Measurements from ENCODE around the gene AFDN.

Gene AFDN

DNA sequence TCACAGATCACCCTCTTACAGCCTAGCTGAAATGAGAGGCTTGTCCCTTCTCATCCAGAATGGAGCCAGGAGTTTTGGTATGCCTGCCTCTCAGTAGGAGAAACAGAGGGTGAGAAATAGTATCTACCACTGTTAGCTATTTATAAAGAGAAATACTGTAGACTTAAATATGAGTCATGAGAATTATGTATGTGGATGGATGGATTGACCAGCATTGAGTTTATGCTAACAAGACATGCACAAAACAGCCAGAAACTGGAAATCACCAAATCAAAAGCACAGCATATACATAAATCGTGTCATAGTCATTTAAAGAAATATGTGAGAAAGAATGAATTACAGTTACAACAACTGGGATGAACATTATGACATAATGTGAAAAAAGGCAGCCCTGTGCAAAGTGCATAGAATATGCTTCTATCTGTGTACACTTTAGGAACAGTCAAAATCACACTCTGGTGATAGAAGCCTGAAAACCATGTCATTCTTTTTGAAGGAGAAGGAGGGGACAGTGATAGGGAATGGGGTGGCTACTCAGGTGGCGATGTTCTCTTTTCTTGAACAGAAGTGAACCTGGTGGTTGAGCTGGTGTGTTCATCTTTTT lies 90.9 kb downstream of the AFDN start:
- in situ Hi-C loops (cut with HindIII; ENCODE audit: low pct_unique_long_range_greater_than_20kb, low sequenced_read_pairs) = no loop called here
- no peak for TF ChIP-seq JUND (IDR thresholded peaks at IDR 0.05; ENCODE audit: low read depth)
- DNase-seq (ENCODE audit: low read depth in 1 of 2, low spot score in 1 of 2) = no peak

DNA sequence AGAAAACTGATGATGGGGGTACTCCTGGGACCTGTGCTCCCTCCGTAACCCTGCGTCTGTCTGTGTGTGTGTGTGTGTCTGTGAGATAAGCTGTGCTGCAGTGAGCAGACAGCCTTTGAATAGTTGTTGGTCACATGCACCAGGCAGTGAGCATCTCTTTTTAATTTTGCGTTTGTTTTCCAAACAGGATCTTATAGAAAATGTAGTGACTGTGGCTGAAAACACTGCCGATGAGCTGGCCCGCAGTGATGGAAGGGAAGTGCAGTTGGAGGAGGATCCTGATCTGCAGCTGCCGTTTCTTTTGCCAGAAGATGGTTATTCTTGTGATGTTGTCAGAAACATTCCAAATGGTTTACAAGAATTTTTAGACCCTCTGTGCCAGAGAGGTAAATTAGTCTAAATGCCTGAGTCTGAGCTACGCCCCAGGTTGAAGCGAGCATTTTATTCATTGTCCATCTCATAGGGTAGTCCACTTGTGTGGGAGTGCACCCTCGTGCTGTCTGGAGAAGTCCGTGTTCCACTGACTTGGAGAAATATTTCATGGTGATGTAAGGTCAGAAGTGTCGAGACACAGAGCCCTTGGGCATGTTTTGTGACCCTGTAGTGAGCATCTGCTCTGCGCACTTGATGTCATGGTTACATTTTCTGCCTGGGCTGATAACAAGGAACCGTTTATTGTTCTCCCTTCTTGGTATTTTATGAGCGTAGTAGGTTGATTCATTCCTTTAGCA lies 92.0 kb downstream of the AFDN start:
- no peak for TF ChIP-seq JUND (IDR thresholded peaks at IDR 0.05; ENCODE audit: low read depth)
- DNase-seq (ENCODE audit: low read depth in 1 of 2, low spot score in 1 of 2) = no peak
- in situ Hi-C loops (cut with HindIII; ENCODE audit: low pct_unique_long_range_greater_than_20kb, low sequenced_read_pairs) = no loop called here

DNA sequence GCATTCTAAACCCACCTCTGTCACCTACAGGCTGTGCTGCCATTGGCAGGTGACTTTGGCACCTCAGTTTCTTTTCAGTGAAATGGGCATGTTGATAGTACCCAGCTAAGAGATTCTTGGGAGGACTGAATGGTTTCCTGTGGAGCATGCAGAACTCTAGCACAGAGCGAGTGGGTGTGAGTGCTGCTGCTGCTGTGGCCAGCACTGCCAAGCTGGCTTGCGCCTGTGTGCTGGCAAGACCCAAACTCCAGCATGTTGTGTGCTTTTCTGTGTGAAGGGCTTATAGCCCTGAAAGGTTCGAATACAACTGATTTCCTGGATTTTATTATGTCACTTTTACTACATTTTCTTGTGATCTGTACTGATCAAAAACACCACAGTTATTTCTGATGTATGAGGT lies 92.6 kb downstream of the AFDN start:
- no peak for TF ChIP-seq JUND (IDR thresholded peaks at IDR 0.05; ENCODE audit: low read depth)
- in situ Hi-C loops (cut with HindIII; ENCODE audit: low pct_unique_long_range_greater_than_20kb, low sequenced_read_pairs) = no loop called here
- no peak for DNase-seq (ENCODE audit: low read depth in 1 of 2, low spot score in 1 of 2)

DNA sequence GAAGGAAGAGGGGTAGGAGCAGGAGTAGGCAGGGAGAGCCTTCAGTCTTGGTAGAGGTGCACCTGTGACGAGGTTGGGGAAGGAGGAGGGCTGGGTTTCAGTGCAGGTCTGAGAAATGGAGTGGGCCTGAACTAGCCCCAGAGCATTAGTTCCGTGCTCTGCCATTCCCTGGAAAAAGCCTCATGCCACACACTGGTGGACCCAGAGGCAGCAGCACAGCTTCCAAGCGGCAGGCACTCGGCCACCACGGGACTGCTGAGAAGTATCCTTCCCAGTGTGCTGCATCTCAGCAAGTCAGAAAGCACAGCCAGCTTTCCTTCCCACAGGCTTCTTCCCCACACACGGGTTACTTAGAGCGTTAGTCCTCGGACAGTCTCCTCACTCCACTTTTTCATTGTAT lies 93.5 kb downstream of the AFDN start:
- TF ChIP-seq JUND (IDR thresholded peaks at IDR 0.05; ENCODE audit: low read depth) = no peak
- DNase-seq (ENCODE audit: low read depth in 1 of 2, low spot score in 1 of 2) = no peak
- in situ Hi-C loops (cut with HindIII; ENCODE audit: low pct_unique_long_range_greater_than_20kb, low sequenced_read_pairs) = no loop called here

DNA sequence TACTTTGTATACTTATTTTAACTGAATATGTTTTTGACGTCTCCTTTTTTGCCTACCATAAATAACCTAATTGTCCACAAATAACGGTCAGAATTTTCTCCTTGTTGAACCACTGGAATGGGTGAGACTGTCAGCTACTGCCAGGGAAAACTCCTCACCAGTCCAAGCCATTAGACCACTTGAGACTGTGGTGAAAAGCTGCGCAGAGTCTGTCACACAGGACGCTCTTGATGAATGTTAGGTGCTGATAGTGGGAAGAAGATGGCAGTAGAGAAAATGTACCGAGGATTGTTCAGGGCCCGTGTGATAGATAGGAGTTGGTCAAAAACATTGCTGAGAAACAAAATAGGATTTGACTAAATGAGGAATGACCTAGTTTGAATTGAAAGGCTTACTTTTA lies 95.1 kb downstream of the AFDN start:
- no peak for TF ChIP-seq JUND (IDR thresholded peaks at IDR 0.05; ENCODE audit: low read depth)
- in situ Hi-C loops (cut with HindIII; ENCODE audit: low pct_unique_long_range_greater_than_20kb, low sequenced_read_pairs) = no loop called here
- no peak for DNase-seq (ENCODE audit: low read depth in 1 of 2, low spot score in 1 of 2)

DNA sequence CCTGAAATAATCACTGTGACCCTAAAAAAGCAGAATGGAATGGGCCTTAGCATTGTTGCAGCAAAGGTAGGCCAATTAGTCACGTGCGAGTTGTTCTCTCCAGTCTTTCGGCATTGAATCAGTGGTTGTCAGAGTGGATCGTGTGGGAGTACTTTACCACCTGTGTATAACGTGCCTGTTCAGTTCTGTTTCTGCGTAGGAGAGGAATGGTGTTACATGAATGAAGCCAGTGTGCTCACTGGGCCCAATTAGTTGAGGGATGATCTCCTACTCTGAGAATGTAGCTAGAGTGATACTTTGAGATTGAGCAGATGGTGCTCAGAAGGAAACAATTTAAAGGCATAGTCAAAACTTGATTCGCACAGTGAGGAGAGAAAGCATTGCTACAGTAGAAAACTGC lies 98.3 kb downstream of the AFDN start:
- TF ChIP-seq JUND (IDR thresholded peaks at IDR 0.05; ENCODE audit: low read depth) = no peak
- no peak for DNase-seq (ENCODE audit: low read depth in 1 of 2, low spot score in 1 of 2)
- in situ Hi-C loops (cut with HindIII; ENCODE audit: low pct_unique_long_range_greater_than_20kb, low sequenced_read_pairs) = no loop called here

DNA sequence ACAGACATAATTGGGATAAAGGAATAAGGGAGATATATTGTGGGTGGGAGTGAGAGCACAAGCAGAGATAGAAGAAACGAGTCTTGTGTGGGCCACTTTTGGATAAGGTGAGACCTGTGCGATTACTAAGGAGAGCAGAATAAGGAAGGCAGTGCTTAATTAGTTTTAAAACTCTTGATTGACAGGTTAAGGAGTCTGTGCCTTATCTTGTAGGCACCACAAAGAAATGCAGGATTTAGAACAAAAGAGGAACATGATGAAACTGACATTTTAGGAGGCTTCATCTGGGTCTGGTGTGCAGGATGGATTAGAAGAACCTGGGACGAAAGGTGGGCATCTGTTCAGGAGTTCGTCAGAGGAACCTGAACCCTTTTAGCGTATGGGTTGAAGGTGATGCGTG lies 100.5 kb downstream of the AFDN start:
- in situ Hi-C loops (cut with HindIII; ENCODE audit: low pct_unique_long_range_greater_than_20kb, low sequenced_read_pairs) = no loop called here
- DNase-seq (ENCODE audit: low read depth in 1 of 2, low spot score in 1 of 2) = no peak
- no peak for TF ChIP-seq JUND (IDR thresholded peaks at IDR 0.05; ENCODE audit: low read depth)

DNA sequence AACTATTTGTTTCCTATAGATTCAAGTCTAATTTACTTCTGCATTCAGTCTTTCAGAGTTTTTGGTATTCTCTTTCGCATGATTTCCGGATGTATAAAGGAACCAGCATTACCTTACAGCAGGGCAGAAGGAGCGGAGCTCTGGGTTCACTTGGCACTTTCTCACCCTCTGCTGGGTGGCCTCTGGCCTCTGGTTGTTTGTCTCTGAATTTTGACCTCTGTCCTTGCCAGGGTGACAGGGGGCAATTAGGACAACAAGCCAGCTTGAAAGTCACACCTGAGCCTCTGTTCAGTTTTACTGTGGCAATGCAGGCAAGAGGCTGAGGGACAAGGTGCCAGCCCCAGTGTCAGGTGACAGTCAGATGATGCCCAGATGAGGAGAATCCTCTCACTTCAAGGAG lies 101.4 kb downstream of the AFDN start:
- TF ChIP-seq JUND (IDR thresholded peaks at IDR 0.05; ENCODE audit: low read depth) = no peak
- in situ Hi-C loops (cut with HindIII; ENCODE audit: low pct_unique_long_range_greater_than_20kb, low sequenced_read_pairs) = no loop called here
- no peak for DNase-seq (ENCODE audit: low read depth in 1 of 2, low spot score in 1 of 2)

DNA sequence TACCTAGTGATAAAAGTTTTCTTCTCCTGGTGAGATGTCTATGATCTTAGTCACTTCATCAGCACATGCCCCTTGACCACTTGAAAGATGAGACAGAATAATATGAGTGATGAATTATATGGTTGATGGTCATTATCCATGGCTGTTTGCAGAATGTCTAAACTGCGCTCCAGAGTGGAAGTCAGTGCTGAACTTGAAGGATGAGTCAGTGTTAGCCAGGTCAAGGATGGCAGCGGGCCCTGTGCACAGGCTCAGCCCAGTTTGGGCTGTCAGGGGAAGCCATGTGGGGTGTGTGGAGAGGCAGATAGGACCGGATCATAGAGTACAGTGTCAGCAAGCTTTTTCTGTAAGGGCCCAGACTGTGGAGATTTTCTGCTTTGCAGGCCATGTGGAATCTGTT lies 103.6 kb downstream of the AFDN start:
- DNase-seq (ENCODE audit: low read depth in 1 of 2, low spot score in 1 of 2) = no peak
- in situ Hi-C loops (cut with HindIII; ENCODE audit: low pct_unique_long_range_greater_than_20kb, low sequenced_read_pairs) = no loop called here
- no peak for TF ChIP-seq JUND (IDR thresholded peaks at IDR 0.05; ENCODE audit: low read depth)

DNA sequence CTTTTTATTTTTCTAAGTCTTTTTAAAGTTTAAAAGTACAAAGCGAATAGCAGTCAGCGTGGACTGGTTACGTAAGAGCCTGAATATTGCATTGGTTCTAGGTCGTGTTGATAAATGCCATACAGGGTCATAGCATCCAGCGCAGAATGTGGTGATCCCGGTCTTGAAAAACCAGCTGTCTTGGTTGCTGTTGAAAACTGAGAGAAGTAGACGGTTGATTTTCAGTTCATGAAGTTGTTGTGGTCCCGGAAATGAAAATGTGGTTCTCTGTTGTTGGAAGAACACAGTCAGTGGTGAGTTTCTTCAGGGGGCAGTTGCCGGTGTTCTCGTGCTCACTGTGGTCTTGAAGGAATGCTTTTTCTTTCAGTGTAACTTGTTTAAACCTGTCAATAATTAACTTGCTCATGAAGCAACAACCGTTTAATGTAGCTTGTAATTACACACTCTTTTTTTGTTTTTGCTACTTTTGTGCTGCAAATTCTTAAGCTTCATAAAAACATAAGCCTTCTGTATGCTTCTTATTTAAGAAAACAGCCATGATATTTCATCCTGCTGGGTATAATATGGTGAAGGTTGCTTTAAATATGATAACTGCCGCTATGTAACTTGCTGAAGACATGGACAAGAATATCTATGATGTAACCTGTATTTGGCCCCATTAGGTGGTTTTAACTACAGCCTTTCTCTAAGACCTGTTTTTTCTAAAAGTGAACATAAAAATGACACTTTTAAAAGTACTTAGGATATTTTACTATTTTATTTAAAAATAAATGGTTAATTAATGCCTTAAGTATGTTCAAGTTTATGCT lies 106.0 kb downstream of the AFDN start:
- TF ChIP-seq JUND (IDR thresholded peaks at IDR 0.05; ENCODE audit: low read depth) = no peak
- in situ Hi-C loops (cut with HindIII; ENCODE audit: low pct_unique_long_range_greater_than_20kb, low sequenced_read_pairs) = no loop called here
- no peak for DNase-seq (ENCODE audit: low read depth in 1 of 2, low spot score in 1 of 2)

DNA sequence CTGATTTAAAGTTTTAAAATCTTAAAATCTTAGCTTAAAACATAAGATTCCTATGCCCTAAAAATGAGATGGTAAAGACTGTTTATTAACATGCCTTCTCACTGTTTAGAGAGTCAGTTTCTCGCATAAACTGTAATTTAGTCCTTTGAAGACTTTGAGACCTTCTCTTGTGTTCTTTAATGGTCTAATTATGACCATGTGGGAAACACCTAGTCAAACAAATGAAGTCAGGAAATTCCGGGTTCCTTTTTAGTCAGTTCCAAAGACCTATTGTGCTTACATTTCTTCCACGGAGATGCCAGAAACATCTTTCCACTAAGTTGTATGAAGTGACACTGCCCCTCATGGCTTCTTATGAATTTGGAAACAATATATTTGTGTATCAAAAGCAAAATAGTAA lies 106.6 kb downstream of the AFDN start:
- in situ Hi-C loops (cut with HindIII; ENCODE audit: low pct_unique_long_range_greater_than_20kb, low sequenced_read_pairs) = no loop called here
- TF ChIP-seq JUND (IDR thresholded peaks at IDR 0.05; ENCODE audit: low read depth) = no peak
- DNase-seq (ENCODE audit: low read depth in 1 of 2, low spot score in 1 of 2) = no peak

DNA sequence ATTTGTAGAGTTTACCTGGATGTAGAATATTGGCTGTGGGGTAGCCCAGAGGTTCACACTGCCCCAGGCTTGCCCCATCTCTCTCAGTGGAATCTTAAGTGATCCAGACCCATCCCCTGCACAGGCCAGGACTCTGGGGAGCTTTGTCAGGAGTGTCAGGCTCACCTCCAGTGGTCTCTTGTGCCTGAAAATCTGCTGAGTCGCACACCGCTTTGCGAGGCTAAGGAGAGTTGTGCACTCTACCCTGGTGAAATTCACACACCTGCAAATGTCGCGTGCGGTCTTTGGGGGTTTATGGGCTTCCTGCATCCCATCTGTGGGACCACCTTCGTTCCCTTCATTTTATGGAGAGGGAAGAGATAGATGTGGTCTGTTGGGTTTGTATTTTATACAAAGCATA lies 107.1 kb downstream of the AFDN start:
- TF ChIP-seq JUND (IDR thresholded peaks at IDR 0.05; ENCODE audit: low read depth) = no peak
- DNase-seq (ENCODE audit: low read depth in 1 of 2, low spot score in 1 of 2) = no peak
- in situ Hi-C loops (cut with HindIII; ENCODE audit: low pct_unique_long_range_greater_than_20kb, low sequenced_read_pairs) = no loop called here

DNA sequence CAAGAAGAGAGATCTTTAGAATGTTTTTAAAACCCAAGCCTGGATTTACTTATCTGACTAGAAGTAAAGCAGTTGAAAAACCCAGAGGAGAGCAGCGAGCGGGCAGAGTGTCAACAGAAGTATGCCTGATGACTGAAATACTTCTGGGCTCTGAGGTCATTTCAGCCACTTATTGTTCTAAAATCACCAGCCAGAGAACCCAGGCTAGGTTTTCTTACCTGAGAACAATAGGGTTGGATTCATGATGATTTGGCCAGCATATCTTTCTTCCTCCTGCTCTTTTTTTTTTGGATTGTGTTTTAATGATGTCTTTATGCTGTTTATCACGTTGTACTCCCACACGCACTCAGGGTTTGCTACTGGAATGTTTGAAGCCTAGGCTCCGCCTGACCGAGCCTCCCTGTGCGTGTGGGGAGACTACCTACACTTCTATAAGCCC lies 107.7 kb downstream of the AFDN start:
- no peak for TF ChIP-seq JUND (IDR thresholded peaks at IDR 0.05; ENCODE audit: low read depth)
- no peak for DNase-seq (ENCODE audit: low read depth in 1 of 2, low spot score in 1 of 2)
- in situ Hi-C loops (cut with HindIII; ENCODE audit: low pct_unique_long_range_greater_than_20kb, low sequenced_read_pairs) = no loop called here
